ENCODE results near the gene CDH4. TPM values are rescaled to one million over a fixed set of nuclear protein-coding genes. Genes with fewer than 3 reads are reported as not detected.

CDH4 gene
- total and polyA plus RNA-seq, 2 of the 8 experiments (the other 6 are each of a cell fraction or from before 2014, with no cell fraction given), result 4.3 to 7.9 TPM

DNA sequence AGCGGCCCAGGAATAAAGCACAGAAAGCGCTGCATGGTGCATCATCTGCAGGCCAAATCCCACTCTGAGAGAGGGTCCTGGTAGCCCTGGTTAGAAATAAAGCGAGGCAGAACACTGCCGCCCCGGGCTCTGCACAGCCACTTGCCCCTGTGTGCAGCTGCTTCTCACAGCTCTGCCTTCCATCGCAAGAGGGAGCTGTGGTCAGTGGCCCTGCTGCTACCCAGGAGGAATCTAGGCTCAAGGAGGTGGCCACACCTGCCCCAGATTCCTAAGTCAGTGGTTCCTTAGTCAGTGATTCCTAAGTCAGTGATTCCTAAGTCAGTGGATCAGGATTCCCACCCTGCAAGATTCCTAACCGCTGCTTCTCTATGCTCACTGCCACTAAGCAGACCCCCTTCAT lies 8.8 kb downstream of the CDH4 start:
- Histone ChIP-seq H2AK5ac (ENCODE audit: low read depth, low read length) (no peak overlapping the region), H4K20me1 (replicated peaks in 1 of 2; ENCODE audit: control insufficient read depth in 1 of 2, insufficient read depth in 2 of 2, low read length in 2 of 2) (peaks cover 0 to 1% of the 10 kb centered on the region in 2 experiments), H3K27me3 (replicated peaks in 1 of 4; ENCODE audit: control insufficient read depth in 3 of 4, extremely low read depth in 1 of 4, insufficient read depth in 3 of 4, low read length in 3 of 4) (peaks cover 0 to 4% (median 1%) of the 10 kb centered on the region in 4 experiments; a peak in 3 of 7 replicates), H3K79me2 (ENCODE audit: control insufficient read depth in 1 of 2, insufficient read depth in 2 of 2, low read length in 2 of 2) (no peaks in the 10 kb centered on the region), H3K56ac (replicated peaks; ENCODE audit: insufficient read length, low read depth, low read length) (no peak overlapping the region), H3K9ac (replicated peaks in 1 of 4; ENCODE audit: extremely low read depth in 1 of 4, low read depth in 3 of 4, low read length in 3 of 4) (no peak overlapping the region), H2BK120ac (replicated peaks; ENCODE audit: low read depth, low read length) (no peak overlapping the region), H4K8ac (ENCODE audit: extremely low read depth, insufficient read depth, low read length) (no peak overlapping the region), H3K18ac (ENCODE audit: extremely low read depth, low read length) (no peak overlapping the region), H3K14ac (ENCODE audit: insufficient read length) (no peak overlapping the region), H3K4me1 (replicated peaks in 1 of 4; ENCODE audit: control insufficient read depth in 3 of 4, insufficient read depth in 4 of 4, low read length in 3 of 4) (peaks cover 0 to 4% (median under 1%) of the 10 kb centered on the region in 4 experiments; a peak in 2 of 7 replicates), H2BK20ac (ENCODE audit: low read length) (no peak overlapping the region), H3K23me2 (ENCODE audit: low read depth, low read length) (no peaks in the 10 kb centered on the region), H2AFZ (ENCODE audit: low read length) (no peak overlapping the region), H4K5ac (ENCODE audit: insufficient read length, low read depth, low read length) (no peak overlapping the region), H4K91ac (replicated peaks; ENCODE audit: insufficient read length, low read length) (no peak overlapping the region), H3K4me3 (ENCODE audit: extremely low read depth in 1 of 4, insufficient read depth in 2 of 4, low read depth in 3 of 4, low read length in 4 of 4) (no peak overlapping the region), H3K4me2 (ENCODE audit: insufficient read depth in 1 of 2, low read depth in 2 of 2, low read length in 2 of 2) (no peak overlapping the region), H2BK15ac (ENCODE audit: low read length) (no peak overlapping the region), H2BK5ac (ENCODE audit: low read depth, low read length) (no peak overlapping the region), H3K79me1 (ENCODE audit: low read depth, low read length) (no peaks in the 10 kb centered on the region), H3K23ac (ENCODE audit: insufficient read length) (no peak overlapping the region), H2BK12ac (ENCODE audit: low read depth, low read length) (no peak overlapping the region), H3K36me3 (ENCODE audit: control insufficient read depth in 2 of 4, insufficient read depth in 4 of 4, low read length in 3 of 4) (no peaks in the 10 kb centered on the region), H3K9me3 (ENCODE audit: insufficient read depth in 2 of 2, low read depth in 1 of 2, low read length in 1 of 2) (no peaks in the 10 kb centered on the region), H3K27ac (ENCODE audit: low read depth, low read length) (no peak overlapping the region), H3K4ac (replicated peaks; ENCODE audit: insufficient read length, low read depth, low read length) (no peak overlapping the region)
- FAIRE-seq (no peak), DNase-seq (ENCODE audit: low read depth in 1 of 2, low spot score in 2 of 2) (peak in 1 of 2 experiments; percentile 57)
- CTCF ChIA-PET (ENCODE audit: partially characterized antibody), result interaction anchor here (1.1 to 3.5 kb wide), 12 partner anchors 9 to 581 kb away, joined by 3 to 39 read pairs (median 6); partner anchors contain the start of gene CDH4
- POLR2A ChIA-PET (ENCODE audit: partially characterized antibody), result no interaction called here
- 57% methylated on average over 7 of the region's 7 CpGs; no CpG with 5 or more reads in 1 of the 2 experiments for WGBS, 2 experiments (ENCODE audit: extremely low coverage in 1 of 2, insufficient coverage in 1 of 2, insufficient read length in 1 of 2, insufficient replicate concordance in 2 of 2, low coverage in 1 of 2, low lambda C conversion rate in 2 of 2, missing lambda C conversion rate in 1 of 2)
- TF ChIP-seq, protein P1, sequence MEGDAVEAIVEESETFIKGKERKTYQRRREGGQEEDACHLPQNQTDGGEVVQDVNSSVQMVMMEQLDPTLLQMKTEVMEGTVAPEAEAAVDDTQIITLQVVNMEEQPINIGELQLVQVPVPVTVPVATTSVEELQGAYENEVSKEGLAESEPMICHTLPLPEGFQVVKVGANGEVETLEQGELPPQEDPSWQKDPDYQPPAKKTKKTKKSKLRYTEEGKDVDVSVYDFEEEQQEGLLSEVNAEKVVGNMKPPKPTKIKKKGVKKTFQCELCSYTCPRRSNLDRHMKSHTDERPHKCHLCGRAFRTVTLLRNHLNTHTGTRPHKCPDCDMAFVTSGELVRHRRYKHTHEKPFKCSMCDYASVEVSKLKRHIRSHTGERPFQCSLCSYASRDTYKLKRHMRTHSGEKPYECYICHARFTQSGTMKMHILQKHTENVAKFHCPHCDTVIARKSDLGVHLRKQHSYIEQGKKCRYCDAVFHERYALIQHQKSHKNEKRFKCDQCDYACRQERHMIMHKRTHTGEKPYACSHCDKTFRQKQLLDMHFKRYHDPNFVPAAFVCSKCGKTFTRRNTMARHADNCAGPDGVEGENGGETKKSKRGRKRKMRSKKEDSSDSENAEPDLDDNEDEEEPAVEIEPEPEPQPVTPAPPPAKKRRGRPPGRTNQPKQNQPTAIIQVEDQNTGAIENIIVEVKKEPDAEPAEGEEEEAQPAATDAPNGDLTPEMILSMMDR (IDR thresholded peaks at IDR 0.05; ENCODE audit: control extremely low read depth in 1 of 3, insufficient read depth in 1 of 3, low read depth in 1 of 3, low read length in 3 of 3), result peak; percentile 68 to 79 (median 78)
- TF ChIP-seq KDM5A (IDR thresholded peaks at IDR 0.05; ENCODE audit: low read length) (no peak), SP1 (IDR thresholded peaks at IDR 0.05; ENCODE audit: low read depth, low read length) (no peak), MAX (IDR thresholded peaks at IDR 0.05) (no peak), RNF2 (IDR thresholded peaks at IDR 0.05; ENCODE audit: borderline replicate concordance, low read depth, low read length, missing control alignments, poor library complexity, severe bottlenecking) (no peak), RAD21 (IDR thresholded peaks at IDR 0.05 in 1 of 2, conservative IDR thresholded peaks at IDR 0.05 in 1 of 2; ENCODE audit: low read depth in 2 of 2, low read length in 2 of 2) (peak; percentile 63 to 73), KDM1A (IDR thresholded peaks at IDR 0.05; ENCODE audit: borderline replicate concordance, low read length) (no peak)
- TF ChIP-seq, protein P2, sequence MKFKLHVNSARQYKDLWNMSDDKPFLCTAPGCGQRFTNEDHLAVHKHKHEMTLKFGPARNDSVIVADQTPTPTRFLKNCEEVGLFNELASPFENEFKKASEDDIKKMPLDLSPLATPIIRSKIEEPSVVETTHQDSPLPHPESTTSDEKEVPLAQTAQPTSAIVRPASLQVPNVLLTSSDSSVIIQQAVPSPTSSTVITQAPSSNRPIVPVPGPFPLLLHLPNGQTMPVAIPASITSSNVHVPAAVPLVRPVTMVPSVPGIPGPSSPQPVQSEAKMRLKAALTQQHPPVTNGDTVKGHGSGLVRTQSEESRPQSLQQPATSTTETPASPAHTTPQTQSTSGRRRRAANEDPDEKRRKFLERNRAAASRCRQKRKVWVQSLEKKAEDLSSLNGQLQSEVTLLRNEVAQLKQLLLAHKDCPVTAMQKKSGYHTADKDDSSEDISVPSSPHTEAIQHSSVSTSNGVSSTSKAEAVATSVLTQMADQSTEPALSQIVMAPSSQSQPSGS (IDR thresholded peaks at IDR 0.05; ENCODE audit: low read length), result no peak

Measured in H1 (cell line).